Endothelial cell of umbilical vein (primary cell): ENCODE results near the gene DUSP6. TPM values are rescaled to one million over a fixed set of nuclear protein-coding genes. Genes with fewer than 3 reads are reported as not detected.

ENCODE experiments used
- BruUV-seq: library from RNA; stranded (reverse); fragments of 400-500 nt; replicated peaks from 2 replicates; lab custom pipeline; 2021; lab: Mats Ljungman, UMichigan
- CTCF ChIA-PET: fragments of 300-600, 350-600 bp; sonication (Branson Sonifier 250); formaldehyde crosslinking; loops from one replicate; lab custom pipeline; 2021; ENCODE audit warnings: antibody characterized with exemption, inconsistent platforms; lab: Charles Lee
- POLR2A ChIA-PET: fragments of 300-600, 350-600 bp; sonication (Branson Sonifier 250); formaldehyde crosslinking; loops from one replicate; lab custom pipeline; 2021; ENCODE audit warnings: antibody characterized with exemption, inconsistent platforms; lab: Charles Lee
- DNase-seq: peaks from one replicate; pipeline ENCODE4 v3.0.0-alpha.2; 2011; ENCODE audit warnings: low read depth, low spot score
- FAIRE-seq: peaks from 2 replicates; lab custom pipeline; 2011; peaks lifted over from hg19 to GRCh38; lab: Jason Lieb, UNC
- H2AFZ ChIP-seq: 2 replicates; pipeline ENCODE4 v1.6.0; 2012; ENCODE audit warnings: low read depth, low read length, control low read depth, inconsistent platforms
- H3K27ac ChIP-seq: 2 replicates; pipeline ENCODE4 v1.5.1; 2011; ENCODE audit warnings: low read depth, mild to moderate bottlenecking, control low read depth, low read length, moderate library complexity; ENCODE audit not compliant: insufficient read depth
- H3K27me3 ChIP-seq, 2 experiments: 2 replicates each; pipeline versions ENCODE4 v1.6.0 to v1.6.1; 2011; ENCODE audit warnings: low read length in 2 of 2, mixed read lengths in 1 of 2; ENCODE audit not compliant: control insufficient read depth in 2 of 2, insufficient read depth in 2 of 2
- H3K36me3 ChIP-seq, 2 experiments: 2 replicates in 1 of 2; 3 replicates in 1 of 2; pipeline ENCODE4 v1.5.1; 2011; ENCODE audit warnings: low read length in 2 of 2, mild to moderate bottlenecking in 1 of 2, moderate library complexity in 1 of 2; ENCODE audit not compliant: control insufficient read depth in 2 of 2, insufficient read depth in 2 of 2; ENCODE audit errors: extremely low read depth in 1 of 2
- H3K4me1 ChIP-seq: 3 replicates; pipeline ENCODE4 v1.5.1; 2011; ENCODE audit warnings: mild to moderate bottlenecking, low read length; ENCODE audit not compliant: control insufficient read depth, insufficient read depth; ENCODE audit errors: extremely low read depth
- H3K4me2 ChIP-seq: 2 replicates; pipeline ENCODE4 v1.6.1; 2011; ENCODE audit warnings: low read length, control low read depth, mixed read lengths; ENCODE audit not compliant: insufficient read depth
- H3K4me3 ChIP-seq, 3 experiments: fragments of 200-600 bp in 1 of 3; sonication (generic), shearing (Covaris generic) in 1 of 3; replicated peaks in 1 of 3; 2 replicates each; pipeline ENCODE4 v1.5.1; 2011 to 2016; ENCODE audit warnings: control low read depth in 3 of 3, low read length in 3 of 3, mild to moderate bottlenecking in 2 of 3, inconsistent platforms in 1 of 3, low read depth in 1 of 3, moderate library complexity in 1 of 3; ENCODE audit not compliant: insufficient read depth in 1 of 3
- H3K79me2 ChIP-seq: 2 replicates; pipeline ENCODE4 v1.6.0; 2012; ENCODE audit warnings: low read length, inconsistent platforms; ENCODE audit not compliant: control insufficient read depth, insufficient read depth
- H3K9ac ChIP-seq: replicated peaks from 2 replicates; pipeline ENCODE3; 2011; ENCODE audit warnings: low read length, control low read depth; ENCODE audit not compliant: insufficient read depth; ENCODE audit errors: extremely low read depth
- H3K9me1 ChIP-seq: replicated peaks from 3 replicates; pipeline ENCODE4 v1.6.0; 2011; ENCODE audit warnings: mild to moderate bottlenecking, low read length; ENCODE audit not compliant: control insufficient read depth, insufficient read depth; ENCODE audit errors: extremely low read depth
- H3K9me3 ChIP-seq: replicated peaks from 2 replicates; pipeline ENCODE4 v1.5.1; 2012; ENCODE audit warnings: low read length, inconsistent platforms; ENCODE audit not compliant: control insufficient read depth, insufficient read depth
- H4K20me1 ChIP-seq: replicated peaks from 2 replicates; pipeline ENCODE3; 2011; ENCODE audit warnings: mild to moderate bottlenecking, low read length; ENCODE audit not compliant: control insufficient read depth, insufficient read depth; ENCODE audit errors: extremely low read depth
- CTCF ChIP-seq, 2 donors: IDR thresholded peaks; 1 replicate in 1 of 2; 2 replicates in 1 of 2; pipeline ENCODE4 v1.5.1; 2011; ENCODE audit warnings: low read length in 2 of 2, mild to moderate bottlenecking in 2 of 2, moderate library complexity in 2 of 2, control low read depth in 1 of 2, inconsistent platforms in 1 of 2, low read depth in 1 of 2; ENCODE audit not compliant: insufficient read depth in 1 of 2; ENCODE audit errors: extremely low read depth in 1 of 2
- EZH2 ChIP-seq: IDR thresholded peaks from 2 replicates; pipeline ENCODE4 v1.6.1; 2012; ENCODE audit warnings: borderline replicate concordance, low read depth, mild to moderate bottlenecking, moderate library complexity, low read length, inconsistent platforms; ENCODE audit not compliant: severe bottlenecking
- FOS ChIP-seq: IDR thresholded peaks from 2 replicates; pipeline ENCODE4 v1.6.1; 2011; ENCODE audit warnings: mild to moderate bottlenecking, low read length, moderate library complexity, borderline replicate concordance; ENCODE audit not compliant: insufficient read depth
- GATA2 ChIP-seq: IDR thresholded peaks from 2 replicates; pipeline ENCODE4 v1.7.0; 2011; ENCODE audit warnings: low read depth, mild to moderate bottlenecking, moderate library complexity, mixed read lengths, low read length; ENCODE audit not compliant: insufficient read length, insufficient read depth
- JUN ChIP-seq: IDR thresholded peaks from 2 replicates; pipeline ENCODE4 v1.6.1; 2011; ENCODE audit warnings: borderline replicate concordance, low read depth; ENCODE audit not compliant: insufficient read length, insufficient read depth
- MAX ChIP-seq: IDR thresholded peaks from 2 replicates; pipeline ENCODE4 v1.6.1; 2011; ENCODE audit not compliant: insufficient read depth, insufficient read length
- MYC ChIP-seq: IDR thresholded peaks from one replicate; pipeline ENCODE4 v1.6.1; 2011; ENCODE audit warnings: mild to moderate bottlenecking, low read depth, low read length
- dilution Hi-C: fragments of 300-500 bp; cut with MboI; formaldehyde crosslinking; loops from one replicate; pipeline ENCODE4 v1.15.0; 2019; ENCODE audit warnings: low sequenced_read_pairs; ENCODE audit not compliant: extremely low pct_ligation_motif_present
- intact Hi-C: fragments of 100-400 bp; cut with micrococcal nuclease; formaldehyde crosslinking; loops from one replicate; pipeline ENCODE4 v1.10.0; 2022
- polyA plus RNA-seq, 4 experiments: library from polyadenylated mRNA; depleted of rRNA in 3 of 4; stranded (reverse) in 3 of 4; unstranded in 1 of 4; fragments of >200 nt; gene quantifications; 2 replicates each; pipeline versions ENCODE4 v1.2.1 to v1.2.3, GENCODE V29; 2011 to 2012; ENCODE audit warnings: missing spikeins in 1 of 4
- total RNA-seq: library from RNA; stranded (reverse); gene quantifications from 2 replicates; pipeline ENCODE4 v1.2.3, GENCODE V29; 2021

Gene DUSP6
- total and polyA plus RNA-seq, 2 donors (not counting 3 experiments of a cell fraction or from before 2014, with no cell fraction given) = 148 to 149 TPM

DNA sequence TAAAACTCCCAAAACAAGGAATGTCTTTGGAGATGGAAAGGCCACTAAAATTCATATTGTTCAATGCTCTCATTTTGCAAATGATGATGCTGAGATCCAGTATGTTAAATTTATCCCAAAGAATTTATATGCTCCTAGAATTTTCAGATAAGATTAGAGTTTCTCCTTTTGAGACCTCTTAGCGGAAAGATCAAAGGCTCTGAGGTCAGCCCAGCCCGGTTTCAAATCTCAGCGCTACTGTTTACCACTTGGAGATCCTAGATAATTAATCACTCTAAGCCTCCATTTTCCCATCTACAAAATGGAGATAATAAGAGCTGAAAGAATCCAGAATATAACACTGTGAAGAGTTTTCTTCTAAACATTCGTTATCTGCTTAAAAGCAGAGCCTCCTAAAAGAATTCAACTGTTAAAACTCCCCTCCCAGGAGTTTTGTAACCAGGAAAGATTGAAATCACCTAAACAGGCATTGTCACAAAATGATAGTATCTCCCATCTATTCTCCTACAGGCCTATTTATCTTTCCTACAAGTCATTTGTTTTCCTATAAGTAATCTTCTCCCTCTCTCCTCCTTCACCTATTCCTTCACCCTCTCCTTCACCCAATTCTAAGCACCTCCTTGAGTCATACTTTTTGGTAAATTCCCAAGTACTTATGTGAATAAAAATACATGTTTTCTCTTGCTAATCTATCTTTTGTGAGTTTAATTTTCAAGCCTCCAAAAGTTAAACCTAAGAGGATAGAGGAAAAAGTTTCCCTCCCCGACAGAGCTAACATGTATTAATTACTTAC lies 16.7 kb downstream of the DUSP6 start:
- Histone ChIP-seq H3K27me3 (no peaks in the 10 kb centered on the region), H3K4me3 (no peak overlapping the region), H3K79me2 (no peaks in the 10 kb centered on the region), H3K9me1 (no peaks in the 10 kb centered on the region), H3K27ac (no peak overlapping the region), H3K4me2 (no peak overlapping the region), H3K9ac (no peak overlapping the region), H4K20me1 (no peaks in the 10 kb centered on the region), H3K36me3 (no peaks in the 10 kb centered on the region), H2AFZ (no peak overlapping the region), H3K9me3 (no peaks in the 10 kb centered on the region), H3K4me1 (no peaks in the 10 kb centered on the region)
- ChIA-PET POLR2A (no interaction called here), CTCF (no interaction called here)
- BruUV-seq = no TSS peak
- DNase-seq (no peak), FAIRE-seq (no peak)
- TF ChIP-seq FOS = no peak
- TF ChIP-seq GATA2 = no peak
- no peak for TF ChIP-seq MYC
- no peak for TF ChIP-seq EZH2
- TF ChIP-seq CTCF (IDR thresholded peaks at IDR 0.05; ENCODE audit: extremely low read depth in 1 of 2, insufficient read depth in 1 of 2, low read depth in 1 of 2, low read length in 2 of 2) = no peak
- no peak for TF ChIP-seq MAX
- TF ChIP-seq JUN = no peak
- dilution Hi-C loops (loop anchor here (25.0 kb wide), 1 partner anchor 127 kb away; no protein-coding TSS in a partner anchor), intact Hi-C loops (no loop called here)
